GM12878 (cell line): ENCODE results near the gene RGS12. TPM values are rescaled to one million over a fixed set of nuclear protein-coding genes. Genes with fewer than 3 reads are reported as not detected.
A peak's percentile ranks its signal among the peaks of the same experiment; 100 is the strongest.

Experiments
- ATAC-seq: fragments of 200-7000 bp; cut with Tn5 transposase; 3 replicates; pipeline ENCODE4 v1.9.1; 2020; ENCODE audit warnings: mild to moderate bottlenecking, moderate library complexity
- BruUV-seq: library from RNA; stranded (reverse); fragments of 400-500 nt; replicated peaks from 2 replicates; lab custom pipeline; 2021; lab: Mats Ljungman, UMichigan
- CTCF ChIA-PET: fragments of 300-600 bp; sonication (Branson Sonifier 250); formaldehyde crosslinking; extraction: SDS; loops from one replicate; lab custom pipeline; 2021; ENCODE audit warnings: inconsistent platforms; lab: Yijun Ruan, JAX
- POLR2A ChIA-PET: fragments of 350-600 bp; formaldehyde crosslinking; extraction: SDS; loops from one replicate; lab custom pipeline; 2021; ENCODE audit warnings: inconsistent platforms; lab: Charles Lee
- RAD21 ChIA-PET: fragments of 300-600 bp; sonication (Branson Sonifier 250); formaldehyde crosslinking; loops from one replicate; lab custom pipeline; 2023; ENCODE audit warnings: antibody characterized with exemption; ENCODE audit not compliant: unreplicated experiment; lab: Charles Lee
- SMC1A ChIA-PET: fragments of 300-600 bp; sonication (Branson Sonifier 250); formaldehyde crosslinking; loops from one replicate; lab custom pipeline; 2023; ENCODE audit not compliant: unreplicated experiment, uncharacterized antibody; lab: Charles Lee
- DNase-seq: peaks from one replicate; pipeline ENCODE4 v3.0.0-alpha.2; 2011; ENCODE audit warnings: low read depth, low spot score
- FAIRE-seq: peaks from 3 replicates; lab custom pipeline; 2011; peaks lifted over from hg19 to GRCh38; lab: Jason Lieb, UNC
- H2AFZ ChIP-seq: 2 replicates; pipeline ENCODE4 v1.6.0; 2011; ENCODE audit warnings: low read depth, low read length, control low read depth; ENCODE audit not compliant: control insufficient read depth
- H3K27ac ChIP-seq: 2 replicates; pipeline ENCODE4 v1.5.1; 2011; ENCODE audit warnings: control low read depth; ENCODE audit not compliant: control insufficient read depth, insufficient read depth
- H3K27me3 ChIP-seq, 2 experiments: replicated peaks in 1 of 2; 2 replicates each; pipeline versions ENCODE4 v1.6.0 to v1.6.1; 2011; ENCODE audit warnings: low read length in 1 of 2; ENCODE audit not compliant: control insufficient read depth in 2 of 2, insufficient read depth in 2 of 2
- H3K36me3 ChIP-seq, 2 experiments: 2 replicates each; pipeline ENCODE4 v1.5.1; 2011; ENCODE audit warnings: low read length in 1 of 2; ENCODE audit not compliant: control insufficient read depth in 2 of 2, insufficient read depth in 2 of 2
- H3K4me1 ChIP-seq: 2 replicates; pipeline ENCODE4 v1.6.1; 2011; ENCODE audit warnings: mild to moderate bottlenecking, low read length, moderate library complexity, mixed read lengths; ENCODE audit not compliant: control insufficient read depth, insufficient read depth
- H3K4me2 ChIP-seq: 2 replicates; pipeline ENCODE4 v1.6.0; 2011; ENCODE audit warnings: control low read depth; ENCODE audit not compliant: control insufficient read depth, insufficient read depth
- H3K4me3 ChIP-seq: fragments of 200-600 bp; sonication (generic); 2 replicates; pipeline ENCODE4 v1.5.1; 2016
- H3K79me2 ChIP-seq: 2 replicates; pipeline ENCODE4 v1.6.0; 2011; ENCODE audit warnings: low read length; ENCODE audit not compliant: control insufficient read depth, insufficient read depth
- H3K9ac ChIP-seq: 2 replicates; pipeline ENCODE4 v1.8.0; 2011; ENCODE audit warnings: low read length, control low read depth, mixed read lengths; ENCODE audit not compliant: control insufficient read depth, insufficient read depth
- H3K9me3 ChIP-seq: replicated peaks from 3 replicates; pipeline ENCODE4 v1.5.1; 2011; ENCODE audit warnings: mild to moderate bottlenecking, low read length; ENCODE audit not compliant: control insufficient read depth, insufficient read depth
- H4K20me1 ChIP-seq: 2 replicates; pipeline ENCODE4 v1.6.0; 2011; ENCODE audit not compliant: control insufficient read depth, insufficient read depth
- BMI1 ChIP-seq: fragments of 450-650 bp; IDR thresholded peaks from 2 replicates; pipeline ENCODE4 v1.6.1; 2016; ENCODE audit warnings: mild to moderate bottlenecking, moderate library complexity, borderline replicate concordance
- CHD1 ChIP-seq: IDR thresholded peaks from 2 replicates; pipeline ENCODE4 v1.6.1; 2012; ENCODE audit warnings: low read depth, low read length, improper control_type of control experiment
- NFXL1 ChIP-seq: fragments of 450-650 bp; IDR thresholded peaks from 2 replicates; pipeline ENCODE4 v1.6.1; 2017; ENCODE audit warnings: antibody characterized with exemption, mild to moderate bottlenecking, borderline replicate concordance
- NFYA ChIP-seq: IDR thresholded peaks from 2 replicates; pipeline ENCODE4 v1.6.1; 2011; ENCODE audit warnings: low read depth, mild to moderate bottlenecking, low read length, improper control_type of control experiment, borderline replicate concordance
- NR2C2 ChIP-seq: IDR thresholded peaks from 2 replicates; pipeline ENCODE4 v1.6.1; 2011; ENCODE audit warnings: borderline replicate concordance, low read depth; ENCODE audit not compliant: control insufficient read depth, insufficient read length
- STAT3 ChIP-seq: IDR thresholded peaks from 2 replicates; pipeline ENCODE4 v1.6.1; 2011; ENCODE audit warnings: low read depth, low read length, improper control_type of control experiment
- TAF1 ChIP-seq: IDR thresholded peaks from 2 replicates; pipeline ENCODE4 v1.6.1; 2011; ENCODE audit warnings: mild to moderate bottlenecking, low read depth, low read length, borderline replicate concordance
- ZBED1 ChIP-seq: IDR thresholded peaks from 2 replicates; pipeline ENCODE4 v1.6.1; 2016; ENCODE audit warnings: borderline replicate concordance
- ZNF207 ChIP-seq: fragments of 450-650 bp; IDR thresholded peaks from 2 replicates; pipeline ENCODE4 v1.6.1; 2014; ENCODE audit warnings: antibody characterized with exemption, mild to moderate bottlenecking, borderline replicate concordance
- ZNF217 ChIP-seq: fragments of 450-650 bp; IDR thresholded peaks from 2 replicates; pipeline ENCODE4 v1.6.1; 2017; ENCODE audit warnings: antibody characterized with exemption, mild to moderate bottlenecking
- WGBS: methylation state at CpG from one replicate; pipeline ENCODE4 v1.1.6; 2016; ENCODE audit warnings: low lambda C conversion rate; ENCODE audit not compliant: insufficient replicate concordance, insufficient coverage; ENCODE audit errors: missing lambda C conversion rate; 5-methylcytosine and 5-hydroxymethylcytosine counted together
- in situ Hi-C: fragments of 300-500 bp; cut with MboI; formaldehyde crosslinking; loops from 9 replicates; pipeline ENCODE4 v1.14.3; 2018; ENCODE audit warnings: mixed read lengths
- intact Hi-C: fragments of 100-400 bp; cut with micrococcal nuclease; formaldehyde crosslinking; loops from one replicate; pipeline ENCODE4 v1.14.2; 2022; ENCODE audit not compliant: unreplicated experiment
- polyA plus RNA-seq, 11 experiments: library from polyadenylated mRNA; depleted of rRNA in 4 of 11; unstranded in 6 of 11; stranded (reverse) in 5 of 11; fragments of >200 nt; fragmentation: Nextera tagmentation in 4 of 11; fragmentation: Illumina TruSeq in 1 of 11; extraction: Ambion mirVana in 4 of 11; extraction: Trizol in 1 of 11; gene quantifications; 1 replicate in 1 of 11; 2 replicates in 10 of 11; pipeline versions ENCODE4 v1.2.1 to v1.2.3, GENCODE V29; 2011 to 2016; ENCODE audit warnings: inconsistent platforms in 2 of 11, missing spikeins in 2 of 11, low read depth in 1 of 11
- total RNA-seq, 4 experiments: library from RNA; depleted of rRNA in 3 of 4; stranded (reverse); fragments of >200 nt in 3 of 4; fragmentation: Illumina TruSeq in 1 of 4; extraction: Trizol in 1 of 4; gene quantifications; 2 replicates each; pipeline versions ENCODE4 v1.2.1 to v1.2.3, GENCODE V29; 2013 to 2021
- TF ChIP-seq, protein P1 (sequence below): fragments of 450-650 bp; IDR thresholded peaks from 2 replicates; pipeline ENCODE4 v1.6.1; 2017; ENCODE audit warnings: mild to moderate bottlenecking, low read depth, inconsistent platforms; ENCODE audit not compliant: poor library complexity, severe bottlenecking
- TF ChIP-seq, protein P2 (sequence below): fragments of 450-650 bp; formaldehyde crosslinking; IDR thresholded peaks from 2 replicates; pipeline ENCODE4 v1.5.0; 2022; ENCODE audit warnings: mild to moderate bottlenecking, missing genetic modification characterization
- TF ChIP-seq, protein P3 (sequence below): IDR thresholded peaks from 2 replicates; pipeline ENCODE4 v1.6.1; 2012; ENCODE audit warnings: low read depth, low read length, improper control_type of control experiment

The RGS12 gene
- total and polyA plus RNA-seq, 10 of the 15 experiments (the other 5 are each of a cell fraction or from before 2014, with no cell fraction given): 0.02 to 2.2 (median 0.73) TPM

DNA sequence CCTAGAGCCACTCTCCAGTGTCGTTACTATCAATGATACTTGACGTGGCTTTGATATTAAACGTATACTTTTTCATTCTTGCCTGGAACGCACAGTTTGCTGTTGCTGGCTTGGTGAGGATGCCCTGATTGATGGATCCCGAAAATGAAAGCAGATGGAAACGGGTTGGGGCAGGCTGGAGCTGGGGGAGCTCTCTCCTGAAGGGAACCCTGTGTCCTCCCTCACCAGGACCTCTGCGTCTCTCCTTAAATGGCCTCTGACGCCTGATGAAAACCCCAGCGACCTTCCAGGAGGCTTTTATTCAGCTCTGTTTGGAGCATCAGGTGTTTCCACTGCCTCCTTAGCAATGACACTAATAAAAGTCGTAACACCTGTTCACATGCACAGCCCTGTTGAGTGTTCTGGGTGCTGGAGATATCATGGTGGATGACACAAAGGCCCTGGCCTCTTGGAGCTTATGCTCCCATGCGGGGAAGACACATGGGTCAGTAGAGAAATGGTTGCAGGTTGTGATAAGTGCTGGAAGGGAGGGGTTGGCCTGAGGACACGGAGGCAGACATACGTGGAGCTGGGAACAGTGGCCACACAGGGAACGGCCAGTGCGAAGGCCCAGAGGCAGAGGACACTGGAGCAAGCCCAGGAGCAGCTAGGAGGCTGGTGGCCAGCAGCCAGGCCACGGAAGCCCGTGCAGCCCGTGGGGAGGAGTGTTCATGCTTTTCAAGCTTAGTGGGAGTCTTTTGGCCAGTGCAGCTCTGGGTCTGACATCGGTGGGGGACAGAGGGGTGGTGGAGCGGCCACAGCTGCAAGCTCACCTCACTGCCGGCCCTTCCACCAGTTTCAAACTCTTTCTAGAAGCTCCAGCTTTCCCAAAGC is 36.4 kb upstream of the RGS12 start:
- no peak for FAIRE-seq

DNA sequence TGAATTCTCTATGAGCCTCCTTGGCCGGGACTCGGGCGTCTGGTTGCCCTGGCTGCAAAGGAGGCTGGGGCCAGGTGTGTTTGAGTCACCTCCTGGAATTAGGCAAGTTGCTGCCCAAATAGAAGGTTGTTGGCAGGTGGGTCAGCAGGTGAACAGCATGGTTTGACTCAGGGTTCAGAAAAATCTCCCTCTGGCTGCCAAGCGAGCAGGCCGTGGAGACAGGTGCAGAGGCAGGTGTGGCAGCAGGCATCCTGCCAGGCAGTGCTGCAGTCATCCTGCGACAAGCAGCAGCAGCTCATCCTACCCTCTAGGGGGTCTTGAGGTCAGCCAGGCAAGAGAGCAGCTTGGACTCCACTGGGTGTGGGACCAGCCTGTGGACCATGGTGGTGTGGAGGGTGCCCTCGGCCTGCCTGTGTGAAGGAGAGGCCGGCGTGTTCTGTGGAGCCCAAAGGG is 35.7 kb upstream of the RGS12 start:
- Histone ChIP-seq H3K4me1 (peaks cover 3% of the 10 kb centered on the region; the same call in 1 of the 2 replicates), H3K9ac (no peak overlapping the region), H2AFZ (no peak overlapping the region), H3K27me3 (no peaks in the 10 kb centered on the region), H3K79me2 (no peaks in the 10 kb centered on the region), H3K9me3 (no peaks in the 10 kb centered on the region), H3K4me3 (no peak overlapping the region), H3K36me3 (no peaks in the 10 kb centered on the region), H3K4me2 (no peak overlapping the region), H4K20me1 (no peaks in the 10 kb centered on the region), H3K27ac (no peak overlapping the region)
- ChIA-PET POLR2A (no interaction called here), SMC1A (interaction anchor here (0.7 to 1.3 kb wide), 3 partner anchors 13 to 29 kb away, joined by 3 to 4 read pairs (median 3); no protein-coding TSS in a partner anchor), RAD21 (no interaction called here), CTCF (no interaction called here)
- DNase-seq: no peak
- 45% methylated on average over 9 of the region's 9 CpGs for WGBS
- in situ Hi-C loops: no loop called here
- BruUV-seq: no TSS peak
- no peak for FAIRE-seq
- peak; percentile 23 for ATAC-seq
- intact Hi-C loops: no loop called here
- TF ChIP-seq, protein P1, sequence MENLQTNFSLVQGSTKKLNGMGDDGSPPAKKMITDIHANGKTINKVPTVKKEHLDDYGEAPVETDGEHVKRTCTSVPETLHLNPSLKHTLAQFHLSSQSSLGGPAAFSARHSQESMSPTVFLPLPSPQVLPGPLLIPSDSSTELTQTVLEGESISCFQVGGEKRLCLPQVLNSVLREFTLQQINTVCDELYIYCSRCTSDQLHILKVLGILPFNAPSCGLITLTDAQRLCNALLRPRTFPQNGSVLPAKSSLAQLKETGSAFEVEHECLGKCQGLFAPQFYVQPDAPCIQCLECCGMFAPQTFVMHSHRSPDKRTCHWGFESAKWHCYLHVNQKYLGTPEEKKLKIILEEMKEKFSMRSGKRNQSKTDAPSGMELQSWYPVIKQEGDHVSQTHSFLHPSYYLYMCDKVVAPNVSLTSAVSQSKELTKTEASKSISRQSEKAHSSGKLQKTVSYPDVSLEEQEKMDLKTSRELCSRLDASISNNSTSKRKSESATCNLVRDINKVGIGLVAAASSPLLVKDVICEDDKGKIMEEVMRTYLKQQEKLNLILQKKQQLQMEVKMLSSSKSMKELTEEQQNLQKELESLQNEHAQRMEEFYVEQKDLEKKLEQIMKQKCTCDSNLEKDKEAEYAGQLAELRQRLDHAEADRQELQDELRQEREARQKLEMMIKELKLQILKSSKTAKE: no peak
- TF ChIP-seq, protein P2, sequence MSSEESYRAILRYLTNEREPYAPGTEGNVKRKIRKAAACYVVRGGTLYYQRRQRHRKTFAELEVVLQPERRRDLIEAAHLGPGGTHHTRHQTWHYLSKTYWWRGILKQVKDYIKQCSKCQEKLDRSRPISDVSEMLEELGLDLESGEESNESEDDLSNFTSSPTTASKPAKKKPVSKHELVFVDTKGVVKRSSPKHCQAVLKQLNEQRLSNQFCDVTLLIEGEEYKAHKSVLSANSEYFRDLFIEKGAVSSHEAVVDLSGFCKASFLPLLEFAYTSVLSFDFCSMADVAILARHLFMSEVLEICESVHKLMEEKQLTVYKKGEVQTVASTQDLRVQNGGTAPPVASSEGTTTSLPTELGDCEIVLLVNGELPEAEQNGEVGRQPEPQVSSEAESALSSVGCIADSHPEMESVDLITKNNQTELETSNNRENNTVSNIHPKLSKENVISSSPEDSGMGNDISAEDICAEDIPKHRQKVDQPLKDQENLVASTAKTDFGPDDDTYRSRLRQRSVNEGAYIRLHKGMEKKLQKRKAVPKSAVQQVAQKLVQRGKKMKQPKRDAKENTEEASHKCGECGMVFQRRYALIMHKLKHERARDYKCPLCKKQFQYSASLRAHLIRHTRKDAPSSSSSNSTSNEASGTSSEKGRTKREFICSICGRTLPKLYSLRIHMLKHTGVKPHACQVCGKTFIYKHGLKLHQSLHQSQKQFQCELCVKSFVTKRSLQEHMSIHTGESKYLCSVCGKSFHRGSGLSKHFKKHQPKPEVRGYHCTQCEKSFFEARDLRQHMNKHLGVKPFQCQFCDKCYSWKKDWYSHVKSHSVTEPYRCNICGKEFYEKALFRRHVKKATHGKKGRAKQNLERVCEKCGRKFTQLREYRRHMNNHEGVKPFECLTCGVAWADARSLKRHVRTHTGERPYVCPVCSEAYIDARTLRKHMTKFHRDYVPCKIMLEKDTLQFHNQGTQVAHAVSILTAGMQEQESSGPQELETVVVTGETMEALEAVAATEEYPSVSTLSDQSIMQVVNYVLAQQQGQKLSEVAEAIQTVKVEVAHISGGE (CRISPR knock-in tag): no peak
- TF ChIP-seq CHD1 (no peak), BMI1 (no peak), ZBED1 (no peak), TAF1 (no peak)

More for the DNA sequence above, 36.4 kb upstream of the RGS12 start:
- ChIA-PET RAD21 (no interaction called here), POLR2A (no interaction called here), CTCF (no interaction called here), SMC1A (interaction anchor here (1.3 kb wide), 1 partner anchor 30 kb away, joined by 4 read pairs; no protein-coding TSS in a partner anchor)
- no peak for ATAC-seq
- Histone ChIP-seq H3K79me2 (no peaks in the 10 kb centered on the region), H3K27me3 (no peaks in the 10 kb centered on the region), H3K27ac (no peak overlapping the region), H4K20me1 (no peaks in the 10 kb centered on the region), H3K9ac (no peak overlapping the region), H3K4me1 (peaks cover 3% of the 10 kb centered on the region; the same call in 1 of the 2 replicates), H3K36me3 (no peaks in the 10 kb centered on the region), H3K4me2 (no peak overlapping the region), H3K9me3 (no peaks in the 10 kb centered on the region), H2AFZ (no peak overlapping the region), H3K4me3 (no peak overlapping the region)
- TF ChIP-seq, protein P3, sequence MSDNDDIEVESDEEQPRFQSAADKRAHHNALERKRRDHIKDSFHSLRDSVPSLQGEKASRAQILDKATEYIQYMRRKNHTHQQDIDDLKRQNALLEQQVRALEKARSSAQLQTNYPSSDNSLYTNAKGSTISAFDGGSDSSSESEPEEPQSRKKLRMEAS: no peak
- TF ChIP-seq ZNF217: no peak
- TF ChIP-seq NFXL1: no peak
- no peak for TF ChIP-seq NFYA
- no peak for TF ChIP-seq NR2C2
- no peak for TF ChIP-seq STAT3
- no peak for TF ChIP-seq ZNF207
- 82% methylated on average over 21 of the region's 21 CpGs for WGBS
- in situ Hi-C loops: no loop called here
- no TSS peak for BruUV-seq
- DNase-seq: no peak
- intact Hi-C loops: no loop called here
